HG03460 (cell line): ENCODE data around the gene SPINT2.
"Not testable (repeated sequence)": the region's sequence is repeated elsewhere in the genome, so short reads cannot be mapped to it uniquely, and the experiment has no call there.

Experiments
- ATAC-seq: cut with Tn5 transposase; IDR thresholded peaks from one replicate; pipeline ENCODE4 v1.9.1; 2021; ENCODE audit not compliant: unreplicated experiment

Gene SPINT2

GRCh38 chr19:38318660-38319059 lies 54.3 kb downstream of the SPINT2 start:
- ATAC-seq, result no peak

DNA sequence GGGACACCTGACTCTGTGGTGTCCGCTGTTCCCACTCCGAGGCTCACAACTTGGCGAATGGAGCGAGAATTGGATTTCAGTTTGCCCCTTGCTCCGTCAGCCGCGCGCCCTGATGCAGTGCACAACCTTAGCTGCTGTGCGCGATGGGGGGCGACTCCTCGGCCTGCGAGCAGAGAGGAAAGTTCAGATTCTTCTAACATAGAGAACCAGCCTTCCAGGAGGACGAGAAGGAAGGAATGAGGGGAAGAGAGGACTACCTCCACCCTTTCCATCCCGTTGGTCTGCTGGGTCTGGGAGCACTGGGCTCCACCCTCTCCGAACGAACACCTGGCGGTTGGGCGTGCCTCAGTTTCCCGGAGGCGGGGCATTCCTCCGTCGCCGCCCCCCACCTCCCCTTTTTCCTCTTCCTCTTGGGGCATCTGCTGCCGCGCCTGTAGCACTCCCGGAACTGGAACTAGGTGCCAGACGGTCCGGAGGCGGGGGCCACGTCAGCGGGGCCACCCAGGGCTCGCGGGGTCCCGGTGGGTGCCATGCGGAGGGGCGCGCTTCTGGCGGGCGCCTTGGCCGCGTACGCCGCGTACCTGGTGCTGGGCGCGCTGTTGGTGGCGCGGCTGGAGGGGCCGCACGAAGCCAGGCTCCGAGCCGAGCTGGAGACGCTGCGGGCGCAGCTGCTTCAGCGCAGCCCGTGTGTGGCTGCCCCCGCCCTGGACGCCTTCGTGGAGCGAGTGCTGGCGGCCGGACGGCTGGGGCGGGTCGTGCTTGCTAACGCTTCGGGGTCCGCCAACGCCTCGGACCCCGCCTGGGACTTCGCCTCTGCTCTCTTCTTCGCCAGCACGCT lies 55.3 kb downstream of the SPINT2 start, which contains the start of gene KCNK6:
Gene KCNK6, plus strand, starts transcription at position 425 of the 838 bp plus-strand sequence. Its CDS starts 106 bp downstream, at position 531.
- ATAC-seq, result no peak

GRCh38 chr19:38320969-38321339 lies 56.6 kb downstream of the SPINT2 start:
- ATAC-seq, result no peak

DNA sequence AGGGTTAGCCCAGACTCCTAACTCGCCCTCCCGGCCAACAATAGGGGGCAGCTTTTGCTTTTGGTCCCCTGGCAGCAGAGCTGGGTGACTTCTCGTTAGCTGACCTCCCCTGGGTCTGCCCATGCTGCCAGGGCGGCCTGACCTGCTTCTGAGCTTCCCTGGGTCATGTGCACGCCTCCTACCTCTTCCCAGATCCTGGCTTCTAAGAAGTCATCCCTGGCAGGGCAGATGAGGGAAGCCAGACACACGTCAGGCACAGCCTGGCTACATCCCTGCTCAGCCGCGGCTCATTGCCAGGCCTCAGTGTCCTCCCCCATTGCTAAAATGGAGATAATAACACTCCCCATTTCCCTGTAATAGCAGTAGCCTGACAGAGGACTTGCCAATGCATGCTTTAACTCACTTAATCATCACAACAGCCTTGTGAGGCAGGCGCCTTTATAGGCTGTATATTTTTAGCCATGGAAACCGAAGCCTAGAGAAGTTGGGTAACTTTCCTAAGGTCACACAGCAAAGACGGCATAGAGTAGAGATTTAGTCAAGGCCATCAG lies 57.3 kb downstream of the SPINT2 start:
- ATAC-seq, result no peak

GRCh38 chr19:38323291-38323690 lies 58.9 kb downstream of the SPINT2 start:
- no peak for ATAC-seq

DNA sequence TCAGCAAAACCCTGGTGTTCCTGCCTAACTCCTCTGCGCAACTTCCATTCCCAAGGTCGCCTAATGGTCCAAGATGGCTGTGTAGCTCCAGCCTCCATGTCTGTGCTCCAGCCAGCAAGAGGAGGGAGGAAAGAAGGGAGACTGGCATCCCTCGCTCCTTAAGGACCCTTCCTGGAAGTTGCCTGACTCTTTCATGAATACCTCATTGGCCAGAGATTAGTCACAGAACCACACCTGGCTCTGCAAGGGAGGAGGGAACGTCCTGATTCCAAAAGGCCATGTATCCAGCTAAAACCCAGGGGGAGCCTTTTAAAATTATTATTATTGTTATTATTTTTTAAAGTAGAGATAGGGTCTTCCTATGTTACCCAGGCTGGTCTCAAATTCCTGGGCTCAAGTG lies 60.1 kb downstream of the SPINT2 start:
- ATAC-seq, result no peak

GRCh38 chr19:38326591-38326990 lies 62.2 kb downstream of the SPINT2 start:
- ATAC-seq, result no peak

DNA sequence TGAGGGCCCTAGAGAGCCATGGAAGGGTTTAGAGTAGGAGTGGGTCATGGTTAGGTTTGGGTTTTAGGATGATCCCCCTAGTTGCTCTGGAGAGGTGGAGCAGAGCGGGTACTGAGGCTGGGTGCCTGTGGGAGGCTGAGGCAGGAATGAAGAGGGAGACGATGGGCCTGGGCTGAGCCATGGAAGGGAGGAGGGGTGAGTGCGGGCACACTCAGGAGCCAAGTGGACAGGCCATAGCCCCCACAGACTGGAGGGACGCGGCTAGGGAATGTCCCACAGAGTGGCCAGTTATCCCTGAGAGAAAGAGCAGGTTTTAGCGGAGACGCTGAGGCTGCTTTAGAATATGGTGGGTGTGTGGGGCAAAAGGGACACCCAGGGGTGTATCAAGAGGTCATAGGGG lies 65.3 kb downstream of the SPINT2 start:
- ATAC-seq, result no peak

DNA sequence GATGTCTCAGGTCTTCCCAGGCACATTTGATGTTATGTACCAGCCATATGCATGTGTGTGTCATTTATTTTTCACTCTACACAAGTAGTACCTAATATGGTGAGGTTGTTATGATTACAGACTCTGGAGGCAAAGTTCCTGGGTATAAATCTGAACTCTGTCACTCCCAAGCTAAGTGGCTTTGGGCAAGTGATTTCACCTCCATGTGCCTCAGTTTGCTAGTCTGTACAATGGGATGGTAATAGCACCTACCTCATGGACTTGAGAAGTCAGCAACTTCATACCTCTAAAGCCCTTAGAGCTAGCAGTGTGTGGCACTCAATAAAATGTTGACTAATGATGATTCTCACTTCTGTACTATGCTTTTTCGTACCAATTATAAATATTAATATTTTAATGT lies 67.4 kb downstream of the SPINT2 start:
- ATAC-seq, result no peak

- no peak for ATAC-seq
Measured at GRCh38 chr19:38333245-38333644, 68.9 kb downstream of the SPINT2 start.

DNA sequence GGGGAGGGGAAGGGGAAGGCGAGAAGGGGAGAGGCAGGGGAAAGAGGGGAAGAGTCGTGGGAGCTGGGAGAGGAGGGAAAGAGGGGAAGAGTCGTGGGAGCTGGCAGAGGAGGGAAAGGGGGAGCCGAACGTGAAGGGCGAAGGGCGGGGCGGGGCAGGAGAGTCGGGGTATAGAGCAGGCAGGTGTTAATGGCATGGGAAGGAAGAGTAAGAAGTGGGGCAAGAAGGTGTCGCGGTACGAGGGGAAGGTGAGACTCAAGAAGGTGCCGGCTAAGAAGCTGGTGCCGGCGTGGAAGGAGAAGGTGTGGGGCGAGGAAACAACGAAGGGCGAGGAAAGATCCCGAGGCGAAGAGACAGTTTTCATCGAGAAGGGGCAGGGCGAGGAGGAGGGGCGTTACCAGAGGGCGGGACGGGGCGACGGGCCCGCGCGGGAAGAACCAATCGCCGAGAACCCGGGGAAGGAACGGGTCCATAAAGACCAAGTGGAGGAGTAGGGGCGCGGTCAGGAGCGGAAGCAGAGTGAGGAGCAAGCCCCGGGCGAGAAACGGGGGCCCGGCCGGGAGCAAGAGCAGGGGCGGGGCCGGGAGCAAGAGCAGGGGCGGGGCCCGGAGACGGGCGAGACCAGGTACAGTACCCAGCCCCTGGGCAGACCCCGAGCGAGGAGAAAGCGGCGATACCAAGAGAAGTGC lies 71.7 kb downstream of the SPINT2 start:
- ATAC-seq, result peak; percentile 64

DNA sequence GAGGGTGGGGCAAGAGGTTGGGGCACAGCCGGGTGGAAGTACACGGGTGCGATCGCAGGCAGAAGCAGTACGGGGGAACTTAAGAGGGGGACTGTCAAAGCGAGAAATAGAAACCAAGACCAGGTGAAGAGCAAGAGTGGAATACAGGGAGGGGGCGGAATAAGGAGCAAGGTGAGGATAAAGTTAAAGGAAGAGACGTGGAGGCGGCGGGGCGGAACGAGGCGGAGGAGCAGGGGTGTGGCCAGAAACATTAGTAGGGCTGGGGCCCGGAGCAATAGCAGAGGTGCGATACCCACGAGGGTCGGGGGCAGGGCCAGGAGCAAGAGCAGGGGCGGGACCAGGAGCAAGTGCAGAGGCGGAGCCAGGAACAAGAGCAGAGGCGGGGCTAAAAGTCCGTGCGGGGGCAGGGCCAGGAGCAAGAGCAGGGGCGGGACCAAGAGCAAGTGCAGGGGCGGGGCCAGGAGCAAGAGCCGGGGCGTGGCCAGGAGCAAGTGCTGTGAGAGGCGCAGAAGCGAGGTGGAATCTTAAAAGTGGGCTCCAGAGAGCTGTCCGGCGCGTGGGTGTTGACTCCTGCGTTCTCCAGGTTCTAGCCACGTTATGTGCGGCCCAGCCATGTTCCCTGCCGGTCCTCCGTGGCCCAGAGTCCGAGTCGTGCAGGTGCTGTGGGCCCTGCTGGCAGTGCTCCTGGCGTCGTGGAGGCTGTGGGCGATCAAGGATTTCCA lies 72.4 kb downstream of the SPINT2 start:
- peak; percentile 47 for ATAC-seq

GRCh38 chr19:38337360-38337653 lies 72.9 kb downstream of the SPINT2 start:
- no peak for ATAC-seq

GRCh38 chr19:38339011-38339410 lies 74.6 kb downstream of the SPINT2 start:
- ATAC-seq, result not testable (repeated sequence)

DNA sequence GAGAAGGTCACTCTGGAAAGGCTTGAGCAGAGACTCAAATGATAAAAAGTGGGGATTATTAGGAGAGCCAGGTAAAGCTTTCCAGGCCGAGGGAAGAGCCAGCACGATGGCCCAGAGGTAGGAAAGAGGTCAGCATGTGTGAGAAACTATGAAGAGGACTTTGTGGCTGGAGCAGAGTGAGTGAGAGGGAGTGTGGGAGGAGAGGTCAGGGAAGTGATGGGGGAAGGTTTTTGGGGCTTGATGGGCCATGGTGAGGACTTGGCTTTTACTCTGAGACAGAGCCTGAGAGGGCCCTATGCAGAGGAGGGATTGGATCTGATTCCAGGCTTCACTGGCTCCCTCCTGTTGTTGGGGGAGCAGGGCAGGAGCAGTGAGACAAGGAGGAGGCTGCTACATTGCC lies 76.6 kb downstream of the SPINT2 start:
- ATAC-seq, result no peak
